GM12875 (cell line): Measurements from ENCODE around the gene TRIP6.

Experiments
- H3K4me3 ChIP-seq: one replicate; pipeline ENCODE4 v1.5.1; 2011; ENCODE audit warnings: low read depth, low read length, control low read depth
- TF ChIP-seq, protein P1 (sequence below): IDR thresholded peaks from 2 replicates; pipeline ENCODE4 v1.5.1; 2011; ENCODE audit warnings: low read depth, mild to moderate bottlenecking, control low read depth, inconsistent platforms, low read length, moderate library complexity, borderline replicate concordance; ENCODE audit not compliant: insufficient read depth

TRIP6 gene

DNA sequence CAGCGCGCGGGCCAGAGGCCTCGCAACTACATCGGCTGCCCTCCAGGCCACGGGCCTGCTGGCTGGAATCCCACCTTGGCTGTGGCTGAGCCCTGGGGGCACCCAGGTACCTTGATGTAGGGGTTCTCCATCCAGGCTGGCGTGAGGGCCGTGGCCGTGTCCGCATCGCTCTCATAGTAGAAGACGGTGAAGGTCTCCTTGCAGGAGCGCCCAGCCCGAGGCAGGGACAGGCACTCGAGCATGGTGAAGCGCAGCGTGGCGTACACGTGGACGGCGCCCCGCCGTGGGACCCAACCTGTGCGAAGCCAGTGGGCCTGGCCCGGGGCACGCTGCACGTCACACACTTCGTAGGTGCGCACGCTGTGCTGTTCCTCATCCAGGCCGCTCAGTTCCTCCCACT, 43.7 kb upstream of the TRIP6 start:
- TF ChIP-seq, protein P1, sequence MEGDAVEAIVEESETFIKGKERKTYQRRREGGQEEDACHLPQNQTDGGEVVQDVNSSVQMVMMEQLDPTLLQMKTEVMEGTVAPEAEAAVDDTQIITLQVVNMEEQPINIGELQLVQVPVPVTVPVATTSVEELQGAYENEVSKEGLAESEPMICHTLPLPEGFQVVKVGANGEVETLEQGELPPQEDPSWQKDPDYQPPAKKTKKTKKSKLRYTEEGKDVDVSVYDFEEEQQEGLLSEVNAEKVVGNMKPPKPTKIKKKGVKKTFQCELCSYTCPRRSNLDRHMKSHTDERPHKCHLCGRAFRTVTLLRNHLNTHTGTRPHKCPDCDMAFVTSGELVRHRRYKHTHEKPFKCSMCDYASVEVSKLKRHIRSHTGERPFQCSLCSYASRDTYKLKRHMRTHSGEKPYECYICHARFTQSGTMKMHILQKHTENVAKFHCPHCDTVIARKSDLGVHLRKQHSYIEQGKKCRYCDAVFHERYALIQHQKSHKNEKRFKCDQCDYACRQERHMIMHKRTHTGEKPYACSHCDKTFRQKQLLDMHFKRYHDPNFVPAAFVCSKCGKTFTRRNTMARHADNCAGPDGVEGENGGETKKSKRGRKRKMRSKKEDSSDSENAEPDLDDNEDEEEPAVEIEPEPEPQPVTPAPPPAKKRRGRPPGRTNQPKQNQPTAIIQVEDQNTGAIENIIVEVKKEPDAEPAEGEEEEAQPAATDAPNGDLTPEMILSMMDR: no peak
- H3K4me3 ChIP-seq: no peak overlapping the region

DNA sequence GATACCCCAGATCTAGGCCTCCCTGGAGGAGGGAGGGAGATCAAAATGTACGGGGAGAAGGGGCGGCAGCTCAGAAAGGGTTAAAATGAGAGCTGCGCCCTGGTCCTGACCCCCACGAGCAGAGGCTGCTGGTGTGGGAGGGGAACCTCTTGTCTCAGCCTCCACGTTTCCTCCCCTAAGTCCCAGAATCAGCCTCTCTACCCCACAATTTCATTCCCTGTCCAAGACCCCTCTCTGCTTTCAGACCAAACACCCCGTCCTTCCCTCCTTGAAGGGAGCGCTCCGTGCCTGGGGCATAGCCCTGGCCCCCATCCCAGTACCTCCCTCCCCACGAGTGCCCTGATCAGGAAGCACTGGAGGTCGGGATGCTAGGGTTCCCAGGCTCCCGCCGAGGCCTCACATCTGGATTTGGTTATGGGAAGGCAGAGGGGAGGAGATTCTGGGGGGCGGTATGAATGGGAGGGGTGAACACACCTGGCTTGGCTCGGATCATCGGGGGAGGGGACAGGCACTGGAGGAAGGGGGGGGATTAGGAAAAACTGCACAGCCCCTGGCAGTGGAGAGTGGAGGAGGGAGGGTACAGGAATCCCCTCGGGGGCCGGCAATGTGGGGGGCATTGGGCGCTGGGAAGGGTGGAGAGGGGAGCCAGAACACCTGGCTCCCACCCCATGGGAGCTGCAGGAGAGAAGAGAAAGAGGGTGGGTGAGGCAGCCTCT, 42.5 kb upstream of the TRIP6 start:
- H3K4me3 ChIP-seq: no peak overlapping the region
- TF ChIP-seq, protein P1: no peak

DNA sequence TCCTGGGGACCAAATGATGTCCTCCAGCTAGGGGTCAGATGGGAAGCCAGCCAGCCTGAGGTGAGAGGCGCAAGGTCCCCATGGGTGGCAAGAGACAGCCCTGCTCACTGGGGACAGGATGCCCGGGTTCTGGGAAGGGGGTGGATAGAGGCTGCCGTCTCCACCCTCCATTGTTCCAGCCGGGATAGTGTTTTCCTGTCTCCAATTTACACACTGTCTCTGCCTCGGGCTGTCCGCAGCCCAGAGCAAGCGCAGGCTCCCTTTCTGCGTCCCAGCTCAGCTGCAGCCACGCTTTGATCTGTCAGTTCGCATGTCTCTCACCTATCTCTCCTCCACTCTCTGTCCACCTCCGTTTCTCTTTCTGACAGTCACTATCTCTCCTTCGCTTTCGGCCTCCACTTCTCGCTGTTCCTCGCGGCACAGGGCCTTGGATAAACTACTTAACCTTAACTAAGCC, 41.9 kb upstream of the TRIP6 start:
- TF ChIP-seq, protein P1: no peak
- no peak overlapping the region for H3K4me3 ChIP-seq

DNA sequence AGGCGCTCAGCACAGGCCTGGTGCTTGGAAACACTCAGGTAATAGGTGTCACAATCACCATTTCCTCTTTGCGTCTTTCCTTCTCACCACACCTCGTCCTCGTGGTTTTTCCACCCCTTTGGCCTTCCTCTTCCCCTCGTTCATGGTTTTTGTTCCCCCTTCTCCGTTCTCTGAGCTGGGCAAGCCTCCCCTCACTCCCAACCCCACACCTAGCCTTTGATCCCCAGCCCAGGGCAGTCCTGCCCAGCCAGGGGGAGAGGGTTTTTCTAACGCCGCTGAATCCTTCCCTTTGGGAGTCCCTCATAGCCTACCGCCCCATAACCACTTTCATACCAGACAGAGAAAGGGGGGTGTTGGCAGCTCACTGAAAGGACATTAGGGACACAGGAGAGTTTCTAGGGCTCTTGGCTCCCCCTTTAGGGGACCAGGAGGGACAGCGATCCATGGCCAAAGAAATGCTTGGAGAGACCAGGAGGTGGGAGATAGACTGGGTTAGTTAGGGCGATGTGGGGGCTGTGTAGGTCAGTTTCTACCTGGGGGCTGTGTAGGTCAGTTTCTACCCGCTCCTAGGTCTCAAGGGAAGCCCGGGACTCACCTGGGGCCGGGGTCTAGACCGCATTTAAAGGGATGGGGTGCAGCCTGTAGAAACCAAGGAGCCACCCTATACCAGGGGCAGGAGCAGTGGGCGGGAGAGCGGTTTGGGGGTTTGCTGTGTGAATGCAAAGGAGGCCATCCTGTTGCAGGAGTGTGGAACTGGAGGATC, 41.3 kb upstream of the TRIP6 start:
- no peak overlapping the region for H3K4me3 ChIP-seq
- TF ChIP-seq, protein P1: no peak

DNA sequence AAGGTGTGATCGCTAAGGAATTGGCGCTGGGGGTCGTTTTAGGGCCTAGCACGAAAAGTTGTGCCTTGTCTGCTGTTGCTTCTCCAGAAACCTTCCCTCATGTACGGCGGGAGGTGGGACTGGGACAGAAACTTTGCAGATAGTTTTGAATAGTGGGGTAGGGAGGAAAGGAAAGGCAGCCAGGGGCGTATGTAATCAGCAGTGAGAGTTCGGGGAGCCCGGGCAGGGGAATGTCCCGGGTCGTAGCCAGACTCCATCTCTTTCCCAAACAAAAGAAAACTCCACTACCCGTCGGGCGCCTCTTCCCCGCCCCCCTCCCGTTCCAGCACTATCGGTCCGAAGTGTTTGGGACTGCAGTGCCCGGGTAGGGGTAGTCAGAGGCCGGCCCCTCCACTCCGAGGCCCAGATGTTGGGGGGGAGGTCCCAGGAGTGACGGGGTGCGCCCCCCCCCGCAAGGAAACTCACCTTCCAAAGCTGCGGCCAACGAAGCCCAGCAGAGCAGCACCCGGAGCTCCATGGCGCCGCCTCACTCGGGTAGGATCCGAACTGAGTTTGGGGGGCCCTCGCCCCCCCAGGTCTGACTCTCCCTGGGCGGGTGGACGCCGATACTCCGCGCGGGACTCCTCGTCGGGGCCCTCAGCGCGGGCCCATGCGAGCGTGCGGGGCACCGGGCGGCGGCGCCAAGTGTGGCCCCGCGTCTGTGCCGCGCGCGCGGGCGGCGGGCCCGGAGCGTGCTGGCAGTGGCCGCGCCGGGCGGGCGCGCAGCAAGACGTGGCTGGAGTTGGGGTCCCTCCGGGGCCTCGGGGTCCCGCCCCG, 40.5 kb upstream of the TRIP6 start:
- TF ChIP-seq, protein P1: no peak
- no peak overlapping the region for H3K4me3 ChIP-seq

DNA sequence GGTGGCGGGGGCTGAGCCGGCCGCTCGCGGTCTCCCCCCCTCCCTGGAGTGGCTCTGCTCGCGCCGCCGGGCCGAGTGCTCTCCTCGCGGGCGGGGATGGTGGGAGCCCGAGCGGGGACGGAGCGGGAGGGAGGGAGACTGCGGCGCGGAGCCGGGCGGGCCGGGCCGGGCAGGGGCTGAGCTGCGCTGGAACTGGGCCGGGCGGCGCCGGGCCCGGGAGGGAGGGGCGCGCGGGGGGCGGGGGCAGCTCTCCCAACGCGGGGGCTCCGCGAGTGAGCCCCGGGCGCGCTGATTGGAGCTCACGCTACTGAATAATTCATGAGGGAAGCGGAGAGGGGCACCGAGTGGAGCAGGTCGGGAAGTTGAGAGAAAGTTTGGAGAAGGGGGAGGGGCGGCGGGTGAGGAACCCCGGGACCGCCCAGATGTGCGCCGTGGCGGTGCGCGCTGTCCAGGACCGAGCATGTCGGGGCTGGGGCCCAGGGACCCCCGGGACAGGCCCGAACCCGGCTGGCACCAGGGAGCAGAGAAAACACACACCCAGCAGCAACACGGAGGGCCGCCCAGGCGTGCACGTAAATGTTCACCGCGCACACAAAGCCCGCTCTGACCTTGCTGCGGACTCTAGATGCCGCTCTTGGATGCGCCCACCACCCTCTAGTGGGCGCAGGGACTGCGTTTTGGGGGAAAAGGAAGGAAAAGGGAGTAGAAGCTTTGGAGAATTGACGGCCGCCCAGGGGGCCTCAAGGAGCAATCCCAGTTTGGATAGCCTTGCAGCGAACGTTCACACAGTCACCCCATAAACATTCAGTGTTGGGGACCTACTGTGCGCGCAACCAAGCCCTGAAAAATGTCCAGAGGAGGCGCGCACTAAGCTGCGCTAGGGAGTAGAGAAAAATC, 39.6 kb upstream of the TRIP6 start, which contains the start of gene EPHB4:
EPHB4 (minus strand) TSS at position 194 of the 897 bp plus-strand sequence. CDS start 493 bp downstream, outside the sequence.
- TF ChIP-seq, protein P1: no peak
- no peak within 1 kb of the TSS for H3K4me3 ChIP-seq
